ENCODE measurements around the gene CRACDL. TPM values are rescaled to one million over a fixed set of nuclear protein-coding genes. Genes with fewer than 3 reads are reported as not detected.

The CRACDL gene
- total RNA-seq, 4 donors from 2014 or later = 7.2 to 19.0 (median 15.4) TPM

- no peak overlapping the region for H3K27ac ChIP-seq
- H3K4me3 ChIP-seq = no peak overlapping the region
- no peaks in the 10 kb centered on the region for H3K9me3 ChIP-seq
- no peaks in the 10 kb centered on the region for H3K36me3 ChIP-seq
- DNase-seq (ENCODE audit: low spot score in 2 of 2) = no peak
- peaks cover 0 to 25% (median 9%) of the 10 kb centered on the region in 4 donors for H3K4me1 ChIP-seq
- no peaks in the 10 kb centered on the region for H3K27me3 ChIP-seq
- TF ChIP-seq EP300 (IDR thresholded peaks at IDR 0.05) (no peak), POLR2A (IDR thresholded peaks at IDR 0.05) (no peak), CTCF (IDR thresholded peaks at IDR 0.05) (no peak)
- 83 to 91% methylated on average over 9 of the region's 9 CpGs for WGBS, 2 donors
Measured at GRCh38 chr2:98807929-98808328, 128.1 kb downstream of the CRACDL start.

GRCh38 chr2:98807221-98807620, 128.8 kb downstream of the CRACDL start:
- H3K4me1 ChIP-seq = peaks cover 0 to 25% (median 9%) of the 10 kb centered on the region in 4 donors
- no peak for DNase-seq (ENCODE audit: low spot score in 2 of 2)
- no peak for TF ChIP-seq POLR2A (IDR thresholded peaks at IDR 0.05)
- no peak for TF ChIP-seq CTCF (IDR thresholded peaks at IDR 0.05)
- TF ChIP-seq EP300 (IDR thresholded peaks at IDR 0.05) = no peak
- H3K36me3 ChIP-seq = no peaks in the 10 kb centered on the region
- WGBS, 2 donors = 85 to 98% methylated on average over 3 of the region's 3 CpGs
- no peak overlapping the region for H3K4me3 ChIP-seq
- no peaks in the 10 kb centered on the region for H3K9me3 ChIP-seq
- H3K27me3 ChIP-seq = no peaks in the 10 kb centered on the region
- no peak overlapping the region for H3K27ac ChIP-seq

- Histone ChIP-seq H3K4me1 (peaks cover 0 to 25% (median 9%) of the 10 kb centered on the region in 4 donors), H3K27me3 (no peaks in the 10 kb centered on the region), H3K9me3 (no peaks in the 10 kb centered on the region), H3K36me3 (no peaks in the 10 kb centered on the region), H3K27ac (peak overlapping the region in 2 of 4 donors; percentile 4 to 57), H3K4me3 (no peak overlapping the region)
- no peak for DNase-seq (ENCODE audit: low spot score in 2 of 2)
- 38 to 43% methylated on average over 7 of the region's 7 CpGs for WGBS, 2 donors
- TF ChIP-seq CTCF (IDR thresholded peaks at IDR 0.05) (no peak), POLR2A (IDR thresholded peaks at IDR 0.05) (no peak), EP300 (IDR thresholded peaks at IDR 0.05) (no peak)
Measured at GRCh38 chr2:98806236-98806697, 129.8 kb downstream of the CRACDL start.

- no peak for TF ChIP-seq CTCF (IDR thresholded peaks at IDR 0.05)
- TF ChIP-seq EP300 (IDR thresholded peaks at IDR 0.05) = peak in 1 of 2 donors; percentile 56
- TF ChIP-seq POLR2A (IDR thresholded peaks at IDR 0.05) = no peak
- H3K27ac ChIP-seq = peak overlapping the region in 2 of 4 donors; percentile 4 to 57
- H3K36me3 ChIP-seq = no peaks in the 10 kb centered on the region
- no peaks in the 10 kb centered on the region for H3K9me3 ChIP-seq
- no peaks in the 10 kb centered on the region for H3K27me3 ChIP-seq
- peaks cover 0 to 25% (median 9%) of the 10 kb centered on the region in 4 donors for H3K4me1 ChIP-seq
- H3K4me3 ChIP-seq = no peak overlapping the region
- DNase-seq (ENCODE audit: low spot score in 2 of 2) = peak in 1 of 2 donors; percentile 17
- 59 to 65% methylated on average over 12 of the region's 12 CpGs for WGBS, 2 donors
Measured at GRCh38 chr2:98805412-98806171, 130.4 kb downstream of the CRACDL start.

- 92% methylated on average over 3 of the region's 3 CpGs for WGBS, 2 donors
- DNase-seq (ENCODE audit: low spot score in 2 of 2) = no peak
- TF ChIP-seq EP300 (IDR thresholded peaks at IDR 0.05) = no peak
- no peak for TF ChIP-seq POLR2A (IDR thresholded peaks at IDR 0.05)
- TF ChIP-seq CTCF (IDR thresholded peaks at IDR 0.05) = no peak
- Histone ChIP-seq H3K36me3 (no peaks in the 10 kb centered on the region), H3K27me3 (no peaks in the 10 kb centered on the region), H3K9me3 (no peaks in the 10 kb centered on the region), H3K27ac (no peak overlapping the region), H3K4me3 (no peak overlapping the region), H3K4me1 (peaks cover 0 to 25% (median 9%) of the 10 kb centered on the region in 4 donors)
Measured at GRCh38 chr2:98804736-98805135, 131.3 kb downstream of the CRACDL start.
